CD4-positive, alpha-beta T cell treated with Interleukin-17A for 1 hour (primary cell): Measurements from ENCODE around the gene DNAJC8.

ENCODE experiments used
- DNase-seq: peaks from one replicate; pipeline ENCODE4 v3.0.0-alpha.2; 2020

The DNAJC8 gene

GRCh38 chr1:28199328-28200233 lies 33.2 kb downstream of the DNAJC8 start:
- DNase-seq: peak; percentile 77

- no peak for DNase-seq
Measured at GRCh38 chr1:28197682-28198415, 35.0 kb downstream of the DNAJC8 start.

- no peak for DNase-seq
Measured at GRCh38 chr1:28196330-28196729, 36.5 kb downstream of the DNAJC8 start.

- no peak for DNase-seq
Measured at GRCh38 chr1:28195780-28196179, 37.0 kb downstream of the DNAJC8 start.

GRCh38 chr1:28194326-28195035 lies 38.3 kb downstream of the DNAJC8 start:
- no peak for DNase-seq

GRCh38 chr1:28193701-28194161 lies 39.1 kb downstream of the DNAJC8 start:
- no peak for DNase-seq

GRCh38 chr1:28190996-28191645 lies 41.7 kb downstream of the DNAJC8 start:
- DNase-seq: no peak

- DNase-seq: no peak
Measured at GRCh38 chr1:28190337-28190979, 42.4 kb downstream of the DNAJC8 start.

- no peak for DNase-seq
Measured at GRCh38 chr1:28185071-28185470, 47.8 kb downstream of the DNAJC8 start.

- DNase-seq: no peak
Measured at GRCh38 chr1:28180306-28181305, 52.2 kb downstream of the DNAJC8 start.

- no peak for DNase-seq
Measured at GRCh38 chr1:28178690-28179485, 53.9 kb downstream of the DNAJC8 start.

GRCh38 chr1:28176492-28177470 lies 56.0 kb downstream of the DNAJC8 start, which contains the start of gene PTAFR:
Gene PTAFR (minus strand): TSS chr1:28176690. CDS start chr1:28151021, 25,669 bp downstream.
- peak; percentile 20 for DNase-seq

GRCh38 chr1:28175955-28176485 lies 56.8 kb downstream of the DNAJC8 start:
- DNase-seq: no peak

GRCh38 chr1:28173980-28174297 lies 58.9 kb downstream of the DNAJC8 start:
- no peak for DNase-seq

GRCh38 chr1:28173151-28173979 lies 59.5 kb downstream of the DNAJC8 start:
- DNase-seq: no peak

- DNase-seq: peak; percentile 44
Measured at GRCh38 chr1:28172713-28173150, 60.1 kb downstream of the DNAJC8 start.

- no peak for DNase-seq
Measured at GRCh38 chr1:28171246-28171645, 61.6 kb downstream of the DNAJC8 start.
